Measurements from ENCODE around the gene EPS8L3. TPM values are rescaled to one million over a fixed set of nuclear protein-coding genes. Genes with fewer than 3 reads are reported as not detected.
"Not testable (repeated sequence)": the region's sequence is repeated elsewhere in the genome, so short reads cannot be mapped to it uniquely, and the experiment has no call there.

EPS8L3 gene
- total RNA-seq, 3 donors from 2014 or later (not counting 1 experiment from before 2014, with no cell fraction given): 0.47 TPM; not detected in 2

GRCh38 chr1:109756848-109757521, 6.7 kb downstream of the EPS8L3 start:
- Mint-ChIP-seq H3K36me3 (no peaks in the 10 kb centered on the region), H3K27ac (no peak overlapping the region)

GRCh38 chr1:109756325-109756724, 7.4 kb downstream of the EPS8L3 start:
- H3K36me3 ChIP-seq (ENCODE audit: control insufficient read depth, insufficient read depth, low read length); intact Hi-C loops (cut with micrococcal nuclease); H3K4me3 Mint-ChIP-seq; H3K4me3 ChIP-seq (ENCODE audit: low read length); H3K9me3 Mint-ChIP-seq; ATAC-seq; H3K4me1 ChIP-seq (ENCODE audit: control insufficient read depth, insufficient read depth, low read length); H3K27me3 ChIP-seq (ENCODE audit: control insufficient read depth, insufficient read depth, low read length); H3K27ac ChIP-seq (ENCODE audit: low read length); H3K9me3 ChIP-seq (ENCODE audit: control insufficient read depth, insufficient read depth, low read length); H3K27ac Mint-ChIP-seq; H3K4me1 Mint-ChIP-seq; H3K36me3 Mint-ChIP-seq: not testable (repeated sequence)
- DNase-seq: peak in 1 of 2 donors; percentile 4
- peaks cover 7 to 12% of the 10 kb centered on the region in 2 donors for H3K27me3 Mint-ChIP-seq (ENCODE audit: low read depth in 2 of 2)
- 95% methylated on average over 5 of the region's 5 CpGs for WGBS (ENCODE audit: insufficient coverage)

More at GRCh38 chr1:109756848-109757521, 6.7 kb downstream of the EPS8L3 start:
- peaks cover 6 to 7% of the 10 kb centered on the region in 2 donors for H3K27me3 Mint-ChIP-seq (ENCODE audit: low read depth in 2 of 2)
- WGBS (ENCODE audit: insufficient coverage): 87% methylated on average over 7 of the region's 7 CpGs
- no peaks in the 10 kb centered on the region for H3K27me3 ChIP-seq (ENCODE audit: control insufficient read depth, insufficient read depth, low read length)
- no peak for TF ChIP-seq CTCF (IDR thresholded peaks at IDR 0.05)
- ATAC-seq (no peak), DNase-seq (peak in 1 of 2 donors; percentile 13)
- H3K9me3 ChIP-seq (ENCODE audit: control insufficient read depth, insufficient read depth, low read length): no peaks in the 10 kb centered on the region
- no peaks in the 10 kb centered on the region for H3K9me3 Mint-ChIP-seq
- intact Hi-C loops (cut with micrococcal nuclease): no loop called here
- H3K4me1 Mint-ChIP-seq: no peaks in the 10 kb centered on the region
- H3K4me1 ChIP-seq (ENCODE audit: control insufficient read depth, insufficient read depth, low read length): no peaks in the 10 kb centered on the region
- no peak overlapping the region for H3K4me3 Mint-ChIP-seq
- no peak overlapping the region for H3K27ac ChIP-seq (ENCODE audit: low read length)
- H3K4me3 ChIP-seq (ENCODE audit: low read length): no peak overlapping the region
- no peaks in the 10 kb centered on the region for H3K36me3 ChIP-seq (ENCODE audit: control insufficient read depth, insufficient read depth, low read length)

GRCh38 chr1:109754738-109755137, 9.0 kb downstream of the EPS8L3 start:
- no peak overlapping the region for H3K4me3 ChIP-seq (ENCODE audit: low read length)
- no peak for TF ChIP-seq CTCF (IDR thresholded peaks at IDR 0.05)
- WGBS (ENCODE audit: insufficient coverage): 93% methylated on average over 2 of the region's 2 CpGs
- Mint-ChIP-seq H3K36me3 (no peaks in the 10 kb centered on the region), H3K4me1 (no peaks in the 10 kb centered on the region), H3K4me3 (no peak overlapping the region), H3K27me3 (ENCODE audit: low read depth in 2 of 2) (peaks cover 7 to 16% of the 10 kb centered on the region in 2 donors), H3K9me3 (no peaks in the 10 kb centered on the region), H3K27ac (no peak overlapping the region)
- H3K27me3 ChIP-seq (ENCODE audit: control insufficient read depth, insufficient read depth, low read length): no peaks in the 10 kb centered on the region
- no peaks in the 10 kb centered on the region for H3K9me3 ChIP-seq (ENCODE audit: control insufficient read depth, insufficient read depth, low read length)
- H3K36me3 ChIP-seq (ENCODE audit: control insufficient read depth, insufficient read depth, low read length): no peaks in the 10 kb centered on the region
- ATAC-seq (no peak), DNase-seq (no peak)
- H3K27ac ChIP-seq (ENCODE audit: low read length): no peak overlapping the region
- intact Hi-C loops (cut with micrococcal nuclease): no loop called here
- H3K4me1 ChIP-seq (ENCODE audit: control insufficient read depth, insufficient read depth, low read length): no peaks in the 10 kb centered on the region

GRCh38 chr1:109751531-109752260, 12.0 kb downstream of the EPS8L3 start:
- no peak overlapping the region for H3K27ac ChIP-seq (ENCODE audit: low read length)
- H3K36me3 ChIP-seq (ENCODE audit: control insufficient read depth, insufficient read depth, low read length): no peaks in the 10 kb centered on the region
- Mint-ChIP-seq H3K27me3 (ENCODE audit: low read depth in 2 of 2) (peaks cover 14 to 24% of the 10 kb centered on the region in 2 donors), H3K4me3 (no peak overlapping the region), H3K27ac (no peak overlapping the region), H3K36me3 (no peaks in the 10 kb centered on the region), H3K9me3 (no peaks in the 10 kb centered on the region), H3K4me1 (no peaks in the 10 kb centered on the region)
- no peak for TF ChIP-seq CTCF (IDR thresholded peaks at IDR 0.05)
- H3K4me1 ChIP-seq (ENCODE audit: control insufficient read depth, insufficient read depth, low read length): no peaks in the 10 kb centered on the region
- DNase-seq (no peak), ATAC-seq (no peak)
- H3K27me3 ChIP-seq (ENCODE audit: control insufficient read depth, insufficient read depth, low read length): no peaks in the 10 kb centered on the region
- intact Hi-C loops (cut with micrococcal nuclease): no loop called here
- H3K9me3 ChIP-seq (ENCODE audit: control insufficient read depth, insufficient read depth, low read length): no peaks in the 10 kb centered on the region
- 87% methylated on average over 12 of the region's 12 CpGs for WGBS (ENCODE audit: insufficient coverage)
- no peak overlapping the region for H3K4me3 ChIP-seq (ENCODE audit: low read length)

Measured in natural killer cell (primary cell).